ENCODE measurements around the gene PTPRN2.

- no peak for TF ChIP-seq CTCF (IDR thresholded peaks at IDR 0.05)
- TF ChIP-seq POLR2AphosphoS5 (IDR thresholded peaks at IDR 0.05): no peak
- no peak for TF ChIP-seq POLR2A (IDR thresholded peaks at IDR 0.05)
Observed at GRCh38 chr7:158526531-158526930, 61.1 kb downstream of the PTPRN2 start.

All from sigmoid colon (tissue), 4 donors.